ENCODE data around the gene ARL9.

Gene ARL9, protein sequence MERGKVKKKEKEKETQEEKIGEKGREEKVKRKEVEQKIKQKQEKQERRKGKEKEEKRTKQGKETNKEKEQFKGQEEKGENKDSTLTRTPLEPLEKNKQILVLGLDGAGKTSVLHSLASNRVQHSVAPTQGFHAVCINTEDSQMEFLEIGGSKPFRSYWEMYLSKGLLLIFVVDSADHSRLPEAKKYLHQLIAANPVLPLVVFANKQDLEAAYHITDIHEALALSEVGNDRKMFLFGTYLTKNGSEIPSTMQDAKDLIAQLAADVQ

DNA sequence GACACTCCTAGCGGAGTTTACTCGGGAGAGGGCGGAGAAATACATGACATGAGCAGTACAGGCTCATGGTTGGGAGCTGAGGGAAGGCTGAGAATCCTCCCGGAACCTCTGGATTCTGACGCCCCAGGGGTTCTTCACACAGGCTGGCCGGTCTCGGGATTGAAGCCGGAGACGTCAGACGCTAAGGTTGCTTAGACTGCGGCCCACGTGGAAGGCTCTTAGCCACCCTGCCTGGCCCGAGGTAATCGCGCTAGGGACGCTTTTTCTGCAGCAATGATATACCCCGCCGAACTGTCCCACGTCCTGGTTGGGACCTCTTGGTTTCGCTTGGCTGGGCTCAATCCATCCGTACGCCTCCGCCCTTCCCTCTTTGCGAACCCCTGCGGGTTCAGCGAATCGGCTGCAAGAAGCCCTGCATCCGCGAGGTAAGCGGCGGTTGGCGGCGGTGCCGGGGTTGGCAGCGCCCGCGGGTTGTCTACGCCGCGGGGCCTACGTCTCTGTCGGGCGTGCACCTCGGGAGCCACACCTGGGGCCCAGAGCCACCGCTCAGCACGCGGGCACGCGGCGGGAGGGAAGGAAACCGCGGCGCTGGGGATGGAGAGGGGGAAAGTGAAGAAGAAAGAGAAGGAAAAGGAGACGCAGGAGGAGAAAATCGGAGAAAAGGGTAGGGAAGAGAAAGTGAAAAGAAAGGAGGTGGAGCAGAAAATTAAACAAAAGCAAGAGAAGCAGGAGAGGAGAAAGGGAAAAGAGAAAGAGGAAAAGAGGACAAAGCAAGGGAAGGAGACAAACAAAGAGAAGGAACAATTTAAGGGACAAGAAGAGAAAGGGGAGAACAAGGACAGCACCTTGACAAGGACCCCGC, at the start of gene ARL9:
ARL9 (plus strand) TSS at position 523 of the 862 bp plus-strand sequence; CDS start at position 595, 72 bp downstream.
- DNase-seq (ENCODE audit: low spot score) = peak; percentile 65

DNA sequence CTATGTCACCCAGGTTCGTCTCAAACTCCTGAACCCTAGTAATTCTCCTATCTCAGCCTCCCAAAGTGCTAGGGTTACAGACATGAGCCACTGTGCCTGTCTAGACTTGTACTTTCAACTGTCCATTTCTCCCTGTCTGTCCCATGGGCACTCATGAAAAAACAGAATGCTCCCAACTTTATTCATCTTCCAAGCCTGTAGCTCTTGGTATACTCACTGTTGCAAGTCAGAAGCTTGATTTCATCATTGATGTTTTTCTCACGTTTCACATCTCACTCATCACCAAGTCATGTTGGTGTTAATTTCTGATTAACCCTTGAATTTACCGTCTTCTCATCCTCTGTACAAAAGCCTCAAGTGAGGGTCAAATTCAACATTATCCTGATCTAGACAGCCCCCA, 45.5 kb upstream of the ARL9 start:
- DNase-seq (ENCODE audit: low spot score) = no peak

DNA sequence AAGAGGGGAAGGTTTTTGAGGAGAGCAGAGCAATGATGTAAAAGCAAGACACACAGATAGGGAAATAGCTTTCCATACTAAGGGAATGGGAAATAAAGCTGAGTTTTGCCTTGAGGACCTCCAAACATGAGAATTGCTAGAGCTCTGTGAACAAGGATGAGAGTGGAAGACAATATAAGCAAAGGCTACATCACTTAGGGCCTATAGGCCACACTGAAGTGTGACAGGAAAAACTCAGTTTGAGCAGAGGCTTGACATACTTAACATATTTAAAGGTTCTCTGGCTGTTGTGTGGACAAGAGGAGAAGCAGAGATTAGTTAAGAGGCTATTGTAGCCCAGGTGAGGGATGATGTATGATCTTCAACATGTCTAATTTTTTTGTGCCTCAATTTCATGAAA, 43.4 kb upstream of the ARL9 start:
- no peak for DNase-seq (ENCODE audit: low spot score)

DNA sequence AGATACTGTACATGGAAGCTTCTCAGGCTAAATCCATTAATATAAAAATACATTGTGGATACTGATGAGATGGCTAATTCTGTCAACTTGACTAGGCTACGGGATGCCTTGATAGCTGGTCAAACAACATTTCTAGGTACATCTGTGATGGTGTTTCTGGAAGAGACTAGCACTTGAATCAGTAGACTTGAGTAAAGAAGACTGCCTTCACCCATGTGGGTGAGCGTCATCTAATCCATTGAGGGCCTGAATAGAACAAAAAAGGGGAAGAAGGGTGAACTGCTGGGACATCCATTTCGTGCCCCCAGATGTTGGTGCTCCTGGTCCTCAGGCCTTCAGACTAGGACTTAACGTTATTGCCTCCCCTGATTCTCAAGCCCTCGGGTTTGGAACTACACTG, 41.9 kb upstream of the ARL9 start:
- no peak for DNase-seq (ENCODE audit: low spot score)

DNA sequence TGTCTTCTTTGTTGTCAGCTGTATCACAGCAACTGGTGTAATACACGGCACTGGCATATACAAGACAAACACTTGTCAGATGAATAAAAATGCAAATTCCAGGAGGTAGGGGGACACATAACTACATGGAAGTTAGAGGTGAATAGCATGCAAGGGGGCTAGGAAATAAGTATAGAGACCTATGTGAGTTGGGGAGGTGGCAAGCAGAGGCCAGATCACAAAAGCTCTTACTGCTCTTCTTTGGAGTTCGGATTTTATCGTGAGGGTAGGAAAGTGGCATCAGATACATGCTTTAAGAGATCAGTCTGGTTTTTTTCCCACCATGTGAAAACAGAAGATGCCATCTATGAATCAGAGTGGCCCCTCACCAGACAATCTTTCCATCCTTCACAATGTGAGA, 41.0 kb upstream of the ARL9 start:
- DNase-seq (ENCODE audit: low spot score) = no peak

DNA sequence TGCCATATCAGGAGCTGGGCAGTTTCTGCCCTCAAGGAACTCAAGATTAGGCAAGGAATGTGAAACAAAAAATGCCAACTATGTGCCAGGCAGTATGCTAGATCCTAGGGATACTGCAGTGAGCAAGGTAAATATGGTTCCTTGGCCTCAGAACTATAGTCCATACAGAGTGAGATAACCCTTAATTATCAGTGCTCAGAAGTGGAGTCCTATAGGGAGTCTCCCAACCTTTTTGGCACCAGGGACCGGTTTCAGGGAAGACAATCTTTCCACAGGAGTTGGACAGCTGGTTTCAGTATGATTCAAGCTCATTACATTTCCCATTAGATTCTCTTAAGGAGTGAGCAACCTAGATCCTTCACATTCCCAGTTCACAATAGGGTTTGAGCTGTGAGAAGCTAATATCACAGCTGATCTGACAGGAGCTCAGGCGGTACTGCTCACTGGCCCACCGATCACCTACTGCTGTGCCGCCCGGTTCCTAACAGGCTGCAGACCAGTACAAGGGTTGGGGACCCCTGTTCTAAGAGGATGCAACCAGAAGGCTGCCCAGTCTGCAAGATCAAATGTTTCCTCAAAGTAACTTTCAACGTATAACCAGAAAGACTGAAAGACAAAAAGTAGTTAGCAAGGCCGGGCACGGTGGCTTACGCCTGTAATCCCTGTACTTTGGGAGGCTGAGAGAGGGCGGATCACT, 39.8 kb upstream of the ARL9 start:
- no peak for DNase-seq (ENCODE audit: low spot score)

DNA sequence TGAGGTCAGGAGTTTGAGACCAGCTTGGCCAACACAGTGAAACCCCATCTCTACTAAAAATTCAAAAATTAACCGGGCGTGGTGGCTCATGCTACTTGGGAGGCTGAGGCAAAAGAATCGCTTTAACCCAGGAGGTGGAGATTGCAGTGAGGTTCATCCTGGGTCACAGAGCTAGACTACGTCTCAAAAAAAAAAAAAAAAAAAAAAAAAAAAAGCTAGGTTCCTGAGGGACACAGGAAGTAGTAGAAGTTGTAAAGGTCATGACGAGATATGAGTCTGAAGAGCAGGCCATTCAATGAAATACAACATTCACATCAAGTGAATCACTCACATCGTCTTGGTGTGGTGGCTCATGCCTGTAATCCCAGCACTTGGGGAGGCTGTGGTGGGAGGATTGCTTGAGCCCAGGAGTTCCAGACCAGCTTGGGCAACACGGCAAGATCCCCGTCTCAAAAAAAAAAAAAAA, 39.3 kb upstream of the ARL9 start:
- peak; percentile 53 for DNase-seq (ENCODE audit: low spot score)

DNA sequence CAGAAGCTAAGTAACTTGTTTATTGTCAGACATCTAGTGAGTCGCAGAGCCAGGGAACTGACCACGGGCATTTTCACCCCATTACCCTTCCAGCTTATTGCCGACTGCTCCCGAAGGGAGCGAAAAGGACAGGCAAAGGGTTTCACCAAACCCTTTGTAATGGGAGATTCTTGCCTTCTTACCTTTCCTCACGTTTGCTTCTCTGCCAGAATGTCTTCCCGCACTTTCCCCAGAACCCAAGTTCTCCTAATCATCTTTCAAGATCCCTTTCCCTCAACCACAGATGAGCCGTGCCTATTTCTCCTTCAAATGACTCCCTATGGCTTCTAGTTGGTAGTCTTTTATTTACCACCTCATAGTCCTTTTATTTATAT, 38.7 kb upstream of the ARL9 start:
- no peak for DNase-seq (ENCODE audit: low spot score)

DNA sequence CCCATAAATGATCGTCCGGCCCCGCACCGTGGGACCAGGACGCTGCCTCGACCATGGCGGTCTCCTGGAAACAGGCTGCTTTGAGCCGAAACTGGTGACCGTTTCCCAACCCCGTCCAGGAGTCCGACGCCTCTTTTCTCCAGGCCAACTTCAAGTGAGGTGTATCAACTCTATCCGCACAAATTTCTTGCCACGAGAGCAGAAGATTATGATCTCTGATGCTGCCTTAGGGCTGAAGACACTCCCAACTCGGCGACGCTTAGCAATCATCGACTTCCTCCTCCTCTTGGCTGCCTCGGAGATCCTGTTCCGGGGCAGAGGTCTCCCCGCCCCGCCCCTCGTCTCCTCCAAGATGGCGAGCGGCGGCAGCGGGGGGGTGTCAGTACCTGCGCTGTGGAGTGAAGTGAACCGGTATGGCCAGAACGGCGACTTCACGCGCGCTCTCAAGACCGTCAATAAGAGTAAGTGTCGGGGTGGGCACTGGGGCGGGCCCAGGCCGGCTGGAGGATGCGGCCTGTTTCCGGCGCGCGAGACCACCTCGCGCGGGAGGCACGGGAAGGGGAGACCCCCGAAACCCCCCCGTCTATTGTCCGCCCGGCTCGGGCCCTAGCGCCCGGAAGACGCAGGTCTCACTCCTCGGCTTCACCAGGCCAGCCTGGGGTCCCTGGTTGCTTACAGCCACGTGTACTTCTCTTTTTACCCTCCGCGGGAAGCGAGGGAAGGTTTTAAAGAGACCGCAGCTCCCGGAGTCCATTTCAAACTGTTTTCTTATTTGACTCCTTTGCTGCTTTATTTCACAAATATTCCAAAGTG, 38.1 kb upstream of the ARL9 start, which contains the start of gene SRP72:
SRP72 (plus strand) TSS at position 334 of the 813 bp plus-strand sequence; CDS start at position 353, 19 bp downstream.
- DNase-seq (ENCODE audit: low spot score) = peak; percentile 94

DNA sequence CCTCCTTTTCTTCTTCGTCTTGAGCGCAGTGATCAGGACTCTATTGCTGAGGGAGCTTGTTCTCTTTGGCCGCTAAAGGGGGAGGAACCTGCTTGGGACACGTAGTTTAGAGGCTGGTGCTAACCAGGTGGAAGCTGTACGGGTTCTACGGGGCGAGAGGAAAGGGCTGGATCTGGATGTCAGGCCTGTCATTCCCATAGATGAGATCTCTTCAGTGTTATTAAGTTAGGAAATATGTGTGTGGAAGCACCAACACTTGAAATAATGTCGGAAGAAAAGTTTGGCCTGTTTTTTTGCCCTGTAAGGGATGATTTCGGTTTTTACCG, 37.5 kb upstream of the ARL9 start:
- no peak for DNase-seq (ENCODE audit: low spot score)

DNA sequence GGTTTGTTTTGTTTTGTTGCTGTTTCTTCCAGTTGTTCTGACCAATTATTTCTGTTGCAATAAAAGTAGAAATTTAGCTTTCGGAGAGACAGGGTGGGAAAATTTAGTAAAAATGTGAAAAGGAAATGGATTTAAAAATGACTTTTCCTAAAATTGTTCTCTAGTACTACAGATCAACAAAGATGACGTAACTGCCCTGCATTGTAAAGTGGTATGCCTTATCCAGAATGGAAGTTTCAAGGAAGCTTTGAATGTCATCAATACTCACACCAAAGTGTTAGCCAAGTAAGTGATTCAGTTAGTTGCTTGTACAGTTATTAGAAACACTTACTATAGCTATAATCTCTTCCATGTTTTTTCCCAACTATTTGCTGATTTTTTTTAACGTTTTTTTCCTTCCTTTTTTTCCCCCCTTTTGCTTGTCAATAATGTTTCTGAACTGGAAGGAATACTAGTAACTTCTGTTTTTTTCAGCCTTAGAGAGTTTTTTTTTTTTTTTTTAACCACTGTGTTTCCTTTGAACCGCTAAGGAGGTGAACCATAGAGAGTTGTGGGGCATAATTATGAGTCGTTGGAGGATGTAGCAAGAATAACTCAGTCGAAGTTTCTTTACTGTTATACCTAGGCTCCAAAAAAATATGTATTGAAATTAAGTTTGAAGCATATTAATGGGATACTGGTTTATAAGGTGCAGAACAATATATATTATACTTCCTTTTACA, 35.9 kb upstream of the ARL9 start:
- no peak for DNase-seq (ENCODE audit: low spot score)

DNA sequence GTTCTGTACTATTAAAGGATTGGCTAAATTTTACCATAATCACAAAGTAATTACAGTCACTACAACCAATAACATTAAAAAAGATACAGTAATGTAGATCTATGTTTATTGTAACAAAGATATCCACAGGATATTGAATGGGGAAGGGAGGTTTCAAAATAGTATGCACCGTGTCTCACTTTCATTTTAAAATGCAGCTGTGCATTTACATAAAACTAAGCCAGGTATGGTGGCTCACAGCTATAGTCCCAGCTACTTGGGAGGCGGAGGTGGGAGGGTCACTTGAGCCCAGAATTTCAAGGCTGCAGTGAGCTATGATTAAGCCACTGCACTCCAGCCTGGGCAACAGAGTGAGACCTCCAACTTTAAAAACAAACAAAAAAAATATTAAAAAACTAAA, 29.7 kb upstream of the ARL9 start:
- no peak for DNase-seq (ENCODE audit: low spot score)

DNA sequence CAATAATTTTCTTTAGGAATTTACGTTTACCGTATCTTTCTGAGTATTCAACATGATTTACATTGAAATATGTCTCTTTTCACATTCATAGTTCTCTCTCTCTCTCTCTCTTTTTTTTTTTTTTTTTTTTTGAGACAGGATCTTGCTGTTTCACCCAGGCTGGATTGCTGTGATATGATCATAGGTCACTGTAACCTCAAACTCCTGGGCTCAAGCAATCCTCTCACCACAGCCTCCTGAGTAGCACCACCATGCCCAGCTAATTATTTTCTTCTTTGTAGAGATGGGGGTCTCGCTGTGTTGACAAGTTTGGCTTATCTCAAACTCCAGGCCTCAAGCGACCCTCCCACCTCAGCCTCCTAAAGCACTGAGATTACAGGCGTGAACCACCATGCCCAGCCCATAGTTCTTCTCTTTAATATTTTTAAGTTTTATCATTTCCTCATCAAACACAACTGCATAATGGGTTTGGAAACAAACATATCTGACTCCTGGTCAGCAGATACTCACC, 28.3 kb upstream of the ARL9 start:
- DNase-seq (ENCODE audit: low spot score) = no peak

DNA sequence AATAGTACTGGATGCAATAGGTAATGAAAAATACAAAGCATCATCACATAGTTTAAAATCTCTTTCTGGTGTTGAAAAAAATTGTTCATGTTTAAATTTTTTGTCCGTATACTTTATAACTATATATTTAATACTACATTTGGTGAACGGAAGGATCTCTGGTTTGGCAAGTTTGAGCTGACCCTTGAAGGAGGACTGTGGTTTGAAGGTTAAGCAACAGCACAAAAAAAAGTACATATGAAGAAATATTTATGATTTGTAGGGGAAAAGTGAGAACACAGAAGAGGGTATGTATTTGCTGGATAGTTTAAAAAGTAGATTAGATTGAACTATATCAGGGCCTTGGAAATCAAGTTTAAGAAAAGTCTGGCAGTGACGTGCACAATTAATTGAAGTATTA, 24.9 kb upstream of the ARL9 start:
- DNase-seq (ENCODE audit: low spot score) = no peak

DNA sequence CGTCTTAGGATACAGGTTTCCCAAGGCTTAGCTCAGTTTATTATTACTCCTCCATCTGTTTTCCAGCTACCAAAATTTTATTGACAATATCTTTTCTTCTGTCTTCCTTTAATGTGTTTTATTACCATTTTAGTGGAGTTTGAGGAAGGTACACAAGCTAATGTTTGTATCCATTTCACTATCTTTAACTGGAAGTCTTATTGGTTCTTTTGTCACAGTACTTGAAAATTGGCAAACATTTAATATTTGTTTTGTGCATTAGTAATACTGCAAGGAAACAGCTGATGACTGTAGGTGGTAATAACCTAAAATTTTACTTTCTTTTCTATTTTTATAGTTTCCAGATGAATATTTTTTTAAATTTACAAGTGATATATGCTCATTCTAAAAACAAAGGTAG, 9.3 kb upstream of the ARL9 start:
- no peak for DNase-seq (ENCODE audit: low spot score)

DNA sequence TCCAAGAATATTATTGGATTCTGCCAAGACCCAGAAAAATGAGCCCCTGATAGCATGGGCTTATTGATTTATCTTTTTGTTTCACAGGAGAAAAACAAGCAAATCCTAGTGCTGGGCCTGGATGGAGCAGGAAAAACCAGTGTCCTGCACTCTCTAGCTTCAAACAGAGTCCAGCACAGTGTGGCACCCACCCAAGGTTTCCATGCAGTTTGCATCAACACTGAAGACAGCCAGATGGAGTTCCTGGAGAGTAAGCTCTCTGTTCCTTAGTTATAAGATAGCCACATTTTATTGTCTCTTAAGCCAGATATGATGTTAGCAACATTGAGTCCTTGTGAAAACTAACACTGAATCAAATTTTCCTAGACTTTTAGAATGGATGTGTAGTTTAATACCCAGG, 5.5 kb downstream of the ARL9 start:
- DNase-seq (ENCODE audit: low spot score) = no peak

DNA sequence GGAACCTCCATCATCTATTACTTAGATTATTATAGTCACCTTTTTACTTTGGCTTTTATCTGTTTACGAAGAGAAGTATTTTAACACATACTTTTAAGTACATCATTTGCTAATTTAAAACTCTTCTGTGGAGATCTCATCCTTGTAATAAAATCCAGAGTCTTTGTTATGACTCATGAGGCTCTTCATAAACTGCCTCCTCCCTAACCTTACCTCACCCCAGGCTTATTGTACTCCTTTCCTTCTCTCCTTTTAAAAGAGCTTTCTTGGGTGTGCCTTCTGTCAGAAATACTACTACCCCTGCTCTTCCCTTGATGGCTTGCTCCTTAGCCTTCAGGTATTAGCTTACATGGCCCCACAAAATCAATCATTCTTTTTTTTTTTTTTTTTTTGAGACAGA, 6.6 kb downstream of the ARL9 start:
- DNase-seq (ENCODE audit: low spot score) = no peak

DNA sequence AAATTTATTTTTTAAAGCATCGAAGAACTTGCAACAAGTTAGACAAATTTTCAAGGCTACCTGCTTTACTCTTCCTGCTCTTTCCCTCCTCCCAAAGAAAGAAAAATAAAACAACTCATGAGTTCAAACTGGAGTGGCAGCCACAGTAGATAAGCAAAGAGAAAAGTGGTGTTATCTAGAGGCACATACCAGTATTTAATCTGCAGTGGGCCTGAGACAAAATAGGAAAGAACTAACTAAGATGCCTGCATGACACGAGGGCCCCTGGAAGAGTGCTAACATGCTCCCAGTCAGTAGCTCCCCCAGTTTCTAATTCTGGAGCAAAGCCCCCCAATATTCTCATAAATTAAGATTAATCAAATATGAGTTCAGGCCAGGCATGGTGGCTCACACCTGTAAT, 7.9 kb downstream of the ARL9 start:
- peak; percentile 38 for DNase-seq (ENCODE audit: low spot score)

DNA sequence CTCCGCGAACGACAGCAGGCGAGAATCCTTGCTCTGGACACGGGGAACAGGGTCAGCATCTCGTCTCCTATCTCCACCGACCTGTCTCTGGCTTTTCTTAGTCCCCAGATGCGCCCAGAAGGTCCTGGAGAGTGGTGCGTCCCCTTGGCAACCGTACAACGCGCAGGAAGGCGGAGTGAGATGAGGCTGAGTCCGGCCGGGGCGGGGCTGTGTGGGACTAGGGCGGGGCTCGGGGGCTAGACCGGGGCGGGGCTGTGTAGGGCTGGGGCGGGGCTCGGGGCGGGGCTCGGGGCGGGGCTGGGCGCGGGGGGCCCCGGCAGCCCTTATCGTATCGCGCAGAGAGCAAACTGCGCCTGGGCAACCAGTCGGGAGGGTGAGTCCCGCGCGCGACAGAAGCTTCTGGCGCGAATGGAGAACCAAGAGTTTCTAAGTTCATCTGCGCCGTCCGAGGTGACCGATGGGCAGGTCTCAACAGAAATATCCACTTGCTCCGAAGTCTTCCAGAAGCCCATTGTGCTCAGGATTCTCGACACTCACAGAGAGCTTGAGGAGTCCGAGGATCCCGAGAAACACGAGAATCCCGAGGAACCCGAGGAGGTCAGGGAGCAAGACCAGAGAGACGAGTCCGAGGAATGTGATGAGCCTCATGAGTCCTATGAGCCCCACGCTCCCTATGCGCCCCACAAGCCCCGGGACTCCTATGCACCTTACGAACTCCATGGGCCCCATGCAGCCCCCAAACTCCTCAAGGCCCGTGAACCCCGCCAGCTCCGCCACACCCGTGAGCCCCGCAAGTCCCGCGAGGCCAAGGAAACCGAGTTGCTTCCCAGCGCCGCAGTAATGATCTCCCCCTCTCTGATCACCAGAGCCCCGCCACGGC, 24.9 kb downstream of the ARL9 start:
- DNase-seq (ENCODE audit: low spot score) = peak; percentile 90

DNA sequence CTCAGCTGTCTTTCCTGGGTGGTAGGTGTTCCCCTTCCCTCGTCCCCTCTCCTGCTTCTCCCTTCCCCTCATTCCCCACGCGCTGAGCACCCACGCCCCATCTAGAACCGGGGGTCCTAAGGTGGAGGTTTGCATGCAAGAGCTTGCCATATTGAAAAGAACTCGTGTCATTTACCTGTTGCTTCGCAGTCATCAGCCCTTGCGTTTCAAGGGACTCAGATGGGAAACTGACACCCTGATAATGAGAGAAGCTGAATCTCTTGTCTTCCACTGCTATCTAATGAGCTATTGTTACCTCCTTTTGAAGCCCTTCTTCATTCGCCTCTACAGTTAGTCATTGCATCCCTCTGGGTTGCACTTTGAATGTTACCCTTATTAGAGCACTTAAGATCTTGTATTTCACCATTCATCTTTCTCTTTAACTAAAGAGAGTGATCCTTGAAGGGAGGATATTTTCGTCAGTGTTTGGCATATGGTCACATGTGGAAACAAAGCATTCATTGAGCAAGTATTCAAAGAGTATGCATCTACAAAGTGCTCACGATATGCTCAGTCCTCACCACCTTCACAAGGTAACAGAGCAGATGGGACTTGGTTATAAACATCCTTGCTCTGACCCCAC, 25.7 kb downstream of the ARL9 start:
- DNase-seq (ENCODE audit: low spot score) = peak; percentile 26

All from hematopoietic multipotent progenitor cell treated with erythropoietin and hydrocortisone succinate and interleukin-3 and kit ligand, for 15 days (in vitro differentiated cells).